H9 (cell line): ENCODE results near the gene IKBKG. TPM values are rescaled to one million over a fixed set of nuclear protein-coding genes. Genes with fewer than 3 reads are reported as not detected.
"Not testable (repeated sequence)": the region's sequence is repeated elsewhere in the genome, so short reads cannot be mapped to it uniquely, and the experiment has no call there.

Source experiments
- DNase-seq: peaks from one replicate; pipeline ENCODE4 v3.0.0-alpha.2; 2017
- H2AFZ ChIP-seq: one replicate; pipeline ENCODE4 v1.6.1; 2013; ENCODE audit warnings: mild to moderate bottlenecking, low read length, control low read depth, moderate library complexity
- H2AK5ac ChIP-seq: 2 replicates; pipeline ENCODE4 v1.6.1; 2013; ENCODE audit warnings: low read length, control low read depth, mixed read lengths; ENCODE audit not compliant: insufficient read length
- H2BK120ac ChIP-seq: one replicate; pipeline ENCODE4 v1.6.1; 2013; ENCODE audit warnings: low read depth, mild to moderate bottlenecking, low read length, control low read depth, inconsistent platforms; ENCODE audit not compliant: poor library complexity, severe bottlenecking
- H2BK12ac ChIP-seq: 2 replicates; pipeline ENCODE4 v1.6.1; 2013; ENCODE audit warnings: low read length, control low read depth, mixed read lengths, low read depth; ENCODE audit not compliant: insufficient read length
- H2BK15ac ChIP-seq: 2 replicates; pipeline ENCODE4 v1.6.1; 2013; ENCODE audit warnings: low read depth, low read length, control low read depth
- H2BK20ac ChIP-seq: one replicate; pipeline ENCODE4 v1.6.1; 2013; ENCODE audit warnings: low read depth, mild to moderate bottlenecking, low read length, control low read depth, inconsistent platforms; ENCODE audit not compliant: poor library complexity, severe bottlenecking
- H2BK5ac ChIP-seq: 2 replicates; pipeline ENCODE4 v1.6.1; 2013; ENCODE audit warnings: low read length, control low read depth, mixed read lengths; ENCODE audit not compliant: insufficient read length
- H3K14ac ChIP-seq: 2 replicates; pipeline ENCODE4 v1.6.1; 2013; ENCODE audit warnings: low read length, control low read depth; ENCODE audit not compliant: insufficient read depth
- H3K18ac ChIP-seq: 2 replicates; pipeline ENCODE4 v1.6.1; 2013; ENCODE audit warnings: low read depth, mild to moderate bottlenecking, mixed read lengths, low read length, control low read depth; ENCODE audit not compliant: insufficient read length
- H3K23ac ChIP-seq: 2 replicates; pipeline ENCODE4 v1.6.1; 2013; ENCODE audit warnings: low read length, control low read depth, mixed read lengths, low read depth; ENCODE audit not compliant: insufficient read length
- H3K23me2 ChIP-seq: 2 replicates; pipeline ENCODE4 v1.6.1; 2013; ENCODE audit warnings: low read depth, mild to moderate bottlenecking, mixed read lengths, low read length, control low read depth; ENCODE audit not compliant: insufficient read length, poor library complexity, severe bottlenecking
- H3K27ac ChIP-seq: 2 replicates; pipeline ENCODE4 v1.5.1; 2013; ENCODE audit warnings: low read length, control low read depth, mixed read lengths, low read depth; ENCODE audit not compliant: insufficient read length
- H3K27me3 ChIP-seq: 2 replicates; pipeline ENCODE4 v1.6.1; 2013; ENCODE audit warnings: low read length, control low read depth, inconsistent platforms; ENCODE audit not compliant: insufficient read depth
- H3K4ac ChIP-seq: 2 replicates; pipeline ENCODE4 v1.6.1; 2013; ENCODE audit warnings: low read depth, mild to moderate bottlenecking, control low read depth, inconsistent platforms, low read length, moderate library complexity
- H3K4me1 ChIP-seq: 2 replicates; pipeline ENCODE4 v1.6.1; 2013; ENCODE audit warnings: low read length, control low read depth, inconsistent platforms; ENCODE audit not compliant: insufficient read depth
- H3K4me2 ChIP-seq: 2 replicates; pipeline ENCODE4 v1.6.1; 2013; ENCODE audit warnings: low read length, control low read depth, mixed read lengths; ENCODE audit not compliant: insufficient read length, insufficient read depth
- H3K56ac ChIP-seq: 2 replicates; pipeline ENCODE4 v1.6.1; 2013; ENCODE audit warnings: low read depth, mild to moderate bottlenecking, mixed read lengths, low read length, control low read depth; ENCODE audit not compliant: insufficient read length
- H3K79me1 ChIP-seq: 2 replicates; pipeline ENCODE4 v1.6.1; 2013; ENCODE audit warnings: low read depth, mild to moderate bottlenecking, moderate library complexity, low read length, control low read depth, inconsistent platforms; ENCODE audit not compliant: insufficient read depth, poor library complexity, severe bottlenecking
- H3K79me2 ChIP-seq: 2 replicates; pipeline ENCODE4 v1.6.1; 2013; ENCODE audit warnings: low read length, control low read depth, inconsistent platforms; ENCODE audit not compliant: insufficient read depth
- H3K9ac ChIP-seq: 2 replicates; pipeline ENCODE4 v1.6.1; 2013; ENCODE audit warnings: low read length, control low read depth, mixed read lengths; ENCODE audit not compliant: insufficient read length; ENCODE audit errors: extremely low read depth
- H3K9me3 ChIP-seq: one replicate; pipeline ENCODE4 v1.6.1; 2013; ENCODE audit warnings: low read depth, low read length, inconsistent platforms; ENCODE audit not compliant: control insufficient read depth
- H3T11ph ChIP-seq: one replicate; pipeline ENCODE4 v1.6.1; 2013; ENCODE audit warnings: mild to moderate bottlenecking, low read length, control low read depth, inconsistent platforms
- H4K20me1 ChIP-seq: one replicate; pipeline ENCODE4 v1.6.1; 2013; ENCODE audit not compliant: control insufficient read depth, insufficient read length, insufficient read depth
- H4K5ac ChIP-seq: 2 replicates; pipeline ENCODE4 v1.6.1; 2013; ENCODE audit warnings: low read depth, mild to moderate bottlenecking, mixed read lengths, low read length, control low read depth; ENCODE audit not compliant: insufficient read length
- H4K8ac ChIP-seq: replicated peaks from 2 replicates; pipeline ENCODE4 v1.6.1; 2013; ENCODE audit warnings: low read length, control low read depth, mixed read lengths, low read depth; ENCODE audit not compliant: insufficient read length
- H4K91ac ChIP-seq: 2 replicates; pipeline ENCODE4 v1.6.1; 2013; ENCODE audit warnings: low read depth, mild to moderate bottlenecking, moderate library complexity, mixed read lengths, low read length, control low read depth; ENCODE audit not compliant: insufficient read length
- H3K27ac Mint-ChIP-seq, 3 experiments: 2 replicates in 2 of 3; 3 replicates in 1 of 3; pipeline ENCODE4 v1.8.0; 2020 to 2021; ENCODE audit warnings: mixed read lengths in 3 of 3, mild to moderate bottlenecking in 1 of 3, moderate library complexity in 1 of 3
- H3K27me3 Mint-ChIP-seq: 2 replicates; pipeline ENCODE4 v1.8.0; 2021; ENCODE audit warnings: low read depth, mild to moderate bottlenecking, moderate library complexity, mixed read lengths
- H3K36me3 Mint-ChIP-seq, 3 experiments: 2 replicates in 2 of 3; 3 replicates in 1 of 3; pipeline ENCODE4 v1.8.0; 2020 to 2021; ENCODE audit warnings: low read depth in 3 of 3, mixed read lengths in 3 of 3; ENCODE audit not compliant: insufficient read depth in 1 of 3
- H3K4me1 Mint-ChIP-seq, 2 experiments: 2 replicates each; pipeline ENCODE4 v1.8.0; 2020; ENCODE audit warnings: mixed read lengths in 2 of 2
- H3K4me3 Mint-ChIP-seq, 2 experiments: 2 replicates in 1 of 2; 3 replicates in 1 of 2; pipeline ENCODE4 v1.8.0; 2020 to 2021; ENCODE audit warnings: mild to moderate bottlenecking in 2 of 2, mixed read lengths in 2 of 2, moderate library complexity in 1 of 2
- H3K9me3 Mint-ChIP-seq, 2 experiments: 2 replicates in 1 of 2; 3 replicates in 1 of 2; pipeline ENCODE4 v1.8.0; 2020; ENCODE audit warnings: mild to moderate bottlenecking in 2 of 2, mixed read lengths in 2 of 2, moderate library complexity in 1 of 2
- CTCF ChIP-seq: fragments of 200-600 bp; sonication (generic); conservative IDR thresholded peaks from 3 replicates; pipeline ENCODE4 v1.8.0; 2021; ENCODE audit warnings: antibody characterized with exemption, mild to moderate bottlenecking
- WGBS: extraction: QIAGEN DNeasy Blood & Tissue Kit; methylation state at CpG from one replicate; pipeline ENCODE4 v1.1.7; 2013; ENCODE audit warnings: missing lambda C conversion rate, low lambda C conversion rate, mixed read lengths; ENCODE audit not compliant: insufficient read length; ENCODE audit errors: extremely low coverage; 5-methylcytosine and 5-hydroxymethylcytosine counted together
- long read RNA-seq: library from polyadenylated mRNA; unstranded; transcript quantifications from one replicate; pipeline ENCODE4 v2.0.0, GENCODE V29; 2020
- total RNA-seq: library from RNA; stranded (reverse); gene quantifications from 2 replicates; pipeline ENCODE4 v1.2.1, GENCODE V29; 2021

IKBKG gene
- total RNA-seq = 16.2 and 17.8 TPM in 2 replicates
- long read RNA-seq, transcript IKBKG-212 (10 exons, 1,949 nt) = minor isoform, 7 of 124 reads
- long read RNA-seq, transcript IKBKG-206 (10 exons, 2,299 nt) = major isoform, 86 of 124 reads
- long read RNA-seq, partial matches to known transcripts = 0 of 124 reads
- long read RNA-seq, other reads (novel, unspliced or antisense) = 31 of 124 reads

GRCh38 chrX:154547245-154548027, at the start of gene IKBKG:
TSS of gene IKBKG (plus strand) at chrX:154547620. CDS start at chrX:154552003, 4,383 bp downstream.
- H2BK12ac ChIP-seq = no peak within 1 kb of the TSS
- peaks cover 3% of the 10 kb centered on the region; the same call in 1 of the 2 replicates for H3K79me2 ChIP-seq

GRCh38 chrX:154501423-154501822, 46.0 kb upstream of the IKBKG start:
- H4K5ac ChIP-seq, H3K4me3 Mint-ChIP-seq, H2BK20ac ChIP-seq, H3K56ac ChIP-seq, H3K9me3 ChIP-seq, H3K4me1 ChIP-seq, H3K4me1 Mint-ChIP-seq, H3T11ph ChIP-seq, H2AK5ac ChIP-seq, H4K8ac ChIP-seq, H2BK5ac ChIP-seq, H3K27ac Mint-ChIP-seq, H3K27ac ChIP-seq, H4K91ac ChIP-seq, H2BK120ac ChIP-seq, H3K9ac ChIP-seq, H3K18ac ChIP-seq, H3K4me2 ChIP-seq, H2BK15ac ChIP-seq, H3K27me3 ChIP-seq, DNase-seq, H3K14ac ChIP-seq, H3K23ac ChIP-seq, H3K27me3 Mint-ChIP-seq, H2AFZ ChIP-seq, H4K20me1 ChIP-seq, H3K23me2 ChIP-seq, H3K79me2 ChIP-seq, H3K79me1 ChIP-seq, H2BK12ac ChIP-seq, H3K4ac ChIP-seq: not testable (repeated sequence)
- no CpG with 5 or more reads among the region's 7 CpGs for WGBS
- Mint-ChIP-seq H3K9me3 (peaks cover 58 to 61% of the 10 kb centered on the region in 2 experiments), H3K36me3 (peaks cover 10 to 17% (median 17%) of the 10 kb centered on the region in 3 experiments)

More at GRCh38 chrX:154547245-154548027, at the start of gene IKBKG:
- Histone ChIP-seq H2BK20ac (no peak within 1 kb of the TSS), H4K5ac (no peak within 1 kb of the TSS), H3K4me2 (peak within 1 kb of the TSS; percentile 100), H3K27me3 (no peaks in the 10 kb centered on the region), H3K4ac (no peak within 1 kb of the TSS), H3K9me3 (peaks cover 45% of the 10 kb centered on the region), H3K79me1 (no peaks in the 10 kb centered on the region), H3K9ac (peak within 1 kb of the TSS; percentile 73), H4K20me1 (no peaks in the 10 kb centered on the region), H2BK120ac (no peak within 1 kb of the TSS), H2BK5ac (no peak within 1 kb of the TSS), H3K18ac (peak within 1 kb of the TSS; percentile 84), H4K91ac (no peak within 1 kb of the TSS), H4K8ac (no peak within 1 kb of the TSS), H3K23ac (peak within 1 kb of the TSS; percentile 86), H2BK15ac (no peak within 1 kb of the TSS), H2AK5ac (no peak within 1 kb of the TSS), H3K27ac (no peak within 1 kb of the TSS), H2AFZ (no peak within 1 kb of the TSS), H3K23me2 (peaks cover 6% of the 10 kb centered on the region), H3K4me1 (no peaks in the 10 kb centered on the region), H3K14ac (peak within 1 kb of the TSS; percentile 46; the same call in 1 of the 2 replicates), H3K56ac (no peak within 1 kb of the TSS), H3T11ph (no peak within 1 kb of the TSS)
- Mint-ChIP-seq H3K9me3 (peaks cover 63 to 73% of the 10 kb centered on the region in 2 experiments), H3K4me1 (peaks cover 4 to 12% of the 10 kb centered on the region in 2 experiments), H3K27ac (peak within 1 kb of the TSS; percentile 71 to 96 (median 95)), H3K27me3 (no peaks in the 10 kb centered on the region; the same call in none of the 2 replicates), H3K4me3 (peak within 1 kb of the TSS; percentile 86 to 92), H3K36me3 (peaks cover 22 to 52% (median 47%) of the 10 kb centered on the region in 3 experiments)
- peak; percentile 86 for DNase-seq
- WGBS = no CpG with 5 or more reads among the region's 69 CpGs
- no peak for TF ChIP-seq CTCF
